Upper lobe of left lung (tissue), 4 donors: ENCODE data around the gene EGFR.

Experiments used
- EP300 ChIP-seq, 4 donors: sonication (generic); formaldehyde crosslinking; IDR thresholded peaks; one replicate each; pipeline ENCODE4 v1.5.1; 2017; ENCODE audit warnings: antibody characterized with exemption in 4 of 4, control low read depth in 2 of 4
- POLR2A ChIP-seq, 4 donors: fragments of 450-650 bp; IDR thresholded peaks; one replicate each; pipeline ENCODE4 v1.5.1; 2016 to 2017; ENCODE audit warnings: antibody characterized with exemption in 4 of 4, mild to moderate bottlenecking in 2 of 4
- TF ChIP-seq, protein P1 (sequence below), 6 experiments: fragments of 450-650 bp in 4 of 6; fragments of 200-600 bp in 2 of 6; sonication (generic) in 2 of 6; IDR thresholded peaks; one replicate each; pipeline ENCODE4 v1.5.1; 2016 to 2019; ENCODE audit warnings: antibody characterized with exemption in 6 of 6

DNA sequence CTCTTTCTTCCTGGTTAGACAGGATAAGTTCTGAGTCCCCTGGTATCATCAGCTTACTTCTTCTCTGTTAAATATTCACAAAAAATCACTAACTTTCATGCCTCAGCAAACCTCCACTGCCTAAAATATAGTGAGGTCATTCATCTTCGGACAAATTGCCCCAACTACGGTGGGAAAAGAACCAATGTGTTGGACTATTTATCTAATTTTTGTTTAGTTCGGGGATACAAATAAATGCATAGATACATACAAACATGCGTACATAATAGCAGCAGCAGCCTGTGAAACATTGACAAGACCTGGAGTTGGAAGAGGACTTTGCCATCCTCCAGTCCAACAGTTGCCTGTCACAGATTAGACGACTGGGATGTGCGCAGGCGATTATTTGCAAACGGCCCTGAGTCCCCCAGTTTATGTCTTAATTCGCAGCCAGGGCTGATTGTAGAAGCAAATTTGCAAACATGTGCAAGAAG lies 51.5 kb downstream of the EGFR start:
- TF ChIP-seq, protein P1, sequence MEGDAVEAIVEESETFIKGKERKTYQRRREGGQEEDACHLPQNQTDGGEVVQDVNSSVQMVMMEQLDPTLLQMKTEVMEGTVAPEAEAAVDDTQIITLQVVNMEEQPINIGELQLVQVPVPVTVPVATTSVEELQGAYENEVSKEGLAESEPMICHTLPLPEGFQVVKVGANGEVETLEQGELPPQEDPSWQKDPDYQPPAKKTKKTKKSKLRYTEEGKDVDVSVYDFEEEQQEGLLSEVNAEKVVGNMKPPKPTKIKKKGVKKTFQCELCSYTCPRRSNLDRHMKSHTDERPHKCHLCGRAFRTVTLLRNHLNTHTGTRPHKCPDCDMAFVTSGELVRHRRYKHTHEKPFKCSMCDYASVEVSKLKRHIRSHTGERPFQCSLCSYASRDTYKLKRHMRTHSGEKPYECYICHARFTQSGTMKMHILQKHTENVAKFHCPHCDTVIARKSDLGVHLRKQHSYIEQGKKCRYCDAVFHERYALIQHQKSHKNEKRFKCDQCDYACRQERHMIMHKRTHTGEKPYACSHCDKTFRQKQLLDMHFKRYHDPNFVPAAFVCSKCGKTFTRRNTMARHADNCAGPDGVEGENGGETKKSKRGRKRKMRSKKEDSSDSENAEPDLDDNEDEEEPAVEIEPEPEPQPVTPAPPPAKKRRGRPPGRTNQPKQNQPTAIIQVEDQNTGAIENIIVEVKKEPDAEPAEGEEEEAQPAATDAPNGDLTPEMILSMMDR (IDR thresholded peaks at IDR 0.05) = no peak
- TF ChIP-seq POLR2A (IDR thresholded peaks at IDR 0.05) (no peak), EP300 (IDR thresholded peaks at IDR 0.05) (no peak)
